WTC11 (cell line): ENCODE measurements around the gene SPOCD1. TPM values are rescaled to one million over a fixed set of nuclear protein-coding genes. Genes with fewer than 3 reads are reported as not detected.

Experiments used
- ATAC-seq: fragments of 200-7000 bp; cut with Tn5 transposase; 2 replicates; pipeline ENCODE4 v1.10.0; 2021; ENCODE audit warnings: mild to moderate bottlenecking, moderate library complexity
- CTCF ChIA-PET: fragments of 300-600 bp; sonication (Branson Sonifier 250); formaldehyde crosslinking; loops from one replicate; lab custom pipeline; 2021; ENCODE audit warnings: antibody characterized with exemption; lab: Charles Lee
- POLR2A ChIA-PET: fragments of 350-600 bp; sonication (Branson Sonifier 250); formaldehyde crosslinking; loops from one replicate; lab custom pipeline; 2021; ENCODE audit warnings: antibody characterized with exemption; lab: Charles Lee
- DNase-seq: peaks from one replicate; pipeline ENCODE4 v3.0.0; 2021; ENCODE audit warnings: low spot score
- H3K27ac Mint-ChIP-seq: 2 replicates; pipeline ENCODE4 v1.8.0; 2021; ENCODE audit warnings: mixed read lengths
- H3K27me3 Mint-ChIP-seq: 2 replicates; pipeline ENCODE4 v1.8.0; 2021; ENCODE audit warnings: low read depth, mild to moderate bottlenecking, moderate library complexity, mixed read lengths
- H3K36me3 Mint-ChIP-seq: 2 replicates; pipeline ENCODE4 v1.8.0; 2021; ENCODE audit warnings: mixed read lengths
- H3K4me1 Mint-ChIP-seq: 2 replicates; pipeline ENCODE4 v1.8.0; 2022; ENCODE audit warnings: mixed read lengths
- H3K4me3 Mint-ChIP-seq: 2 replicates; pipeline ENCODE4 v1.8.0; 2021; ENCODE audit warnings: mild to moderate bottlenecking, moderate library complexity, mixed read lengths
- H3K9me3 Mint-ChIP-seq: 2 replicates; pipeline ENCODE4 v1.8.0; 2021; ENCODE audit warnings: mixed read lengths
- CREM ChIP-seq: sonication (generic); formaldehyde crosslinking; IDR thresholded peaks from 2 replicates; pipeline ENCODE4 v1.8.1; 2022; ENCODE audit warnings: mild to moderate bottlenecking, missing genetic modification reagents, moderate library complexity
- E2F1 ChIP-seq: sonication (generic); formaldehyde crosslinking; IDR thresholded peaks from 2 replicates; pipeline ENCODE4 v1.8.0; 2022; ENCODE audit warnings: mild to moderate bottlenecking, missing genetic modification reagents
- ETV6 ChIP-seq: sonication (generic); formaldehyde crosslinking; IDR thresholded peaks from 2 replicates; pipeline ENCODE4 v1.8.1; 2022; ENCODE audit warnings: mild to moderate bottlenecking, missing genetic modification reagents
- JAZF1 ChIP-seq: fragments of 250-450 bp; sonication (Bioruptor Pico); IDR thresholded peaks from 2 replicates; pipeline ENCODE4 v1.9.0; 2021; ENCODE audit warnings: moderate library complexity, mild to moderate bottlenecking, inconsistent platforms
- JUN ChIP-seq: sonication (generic); formaldehyde crosslinking; IDR thresholded peaks from 2 replicates; pipeline ENCODE4 v1.8.0; 2023; ENCODE audit warnings: mild to moderate bottlenecking, missing genetic modification reagents
- MLX ChIP-seq: sonication (generic); formaldehyde crosslinking; IDR thresholded peaks from 2 replicates; pipeline ENCODE4 v1.8.1; 2023; ENCODE audit warnings: mild to moderate bottlenecking, missing genetic modification reagents, moderate library complexity
- MYBL2 ChIP-seq: sonication (generic); formaldehyde crosslinking; IDR thresholded peaks from 2 replicates; pipeline ENCODE4 v1.8.1; 2023; ENCODE audit warnings: mild to moderate bottlenecking, moderate library complexity, missing genetic modification reagents
- NR3C1 ChIP-seq: sonication (generic); formaldehyde crosslinking; conservative IDR thresholded peaks from 2 replicates; pipeline ENCODE4 v1.8.1; 2023; ENCODE audit warnings: low read depth, mild to moderate bottlenecking, missing genetic modification reagents
- PRDM15 ChIP-seq: sonication (generic); formaldehyde crosslinking; IDR thresholded peaks from 2 replicates; pipeline ENCODE4 v1.8.0; 2022; ENCODE audit warnings: missing genetic modification reagents
- TEAD4 ChIP-seq: sonication (generic); formaldehyde crosslinking; IDR thresholded peaks from 2 replicates; pipeline ENCODE4 v1.8.0; 2022; ENCODE audit warnings: mild to moderate bottlenecking, missing genetic modification reagents
- USF1 ChIP-seq: sonication (generic); formaldehyde crosslinking; IDR thresholded peaks from 2 replicates; pipeline ENCODE4 v1.8.0; 2022; ENCODE audit warnings: mild to moderate bottlenecking, missing genetic modification reagents
- ZBTB43 ChIP-seq: sonication (generic); formaldehyde crosslinking; IDR thresholded peaks from 2 replicates; pipeline ENCODE4 v1.8.1; 2023; ENCODE audit warnings: mild to moderate bottlenecking, missing genetic modification reagents
- ZNF425 ChIP-seq: fragments of 250-450 bp; sonication (Bioruptor Pico); conservative IDR thresholded peaks from 2 replicates; pipeline ENCODE4 v1.9.0; 2021; ENCODE audit warnings: mild to moderate bottlenecking
- total RNA-seq: library from RNA; stranded (reverse); gene quantifications from 3 replicates; pipeline ENCODE4 v1.2.3, GENCODE V29; 2021

Gene SPOCD1
- total RNA-seq, 1 experiment from 2014 or later = 3.0 TPM

GRCh38 chr1:31746687-31747086 is 69.1 kb downstream of the SPOCD1 start (continued):
- no peak for TF ChIP-seq PRDM15 (CRISPR knock-in tag)
- TF ChIP-seq JAZF1 (CRISPR knock-in tag) = no peak
- TF ChIP-seq NR3C1 (CRISPR knock-in tag) = no peak
- TF ChIP-seq, all 79 proteins: peak for 0

- Mint-ChIP-seq H3K4me3 (no peak overlapping the region), H3K9me3 (no peaks in the 10 kb centered on the region), H3K36me3 (no peaks in the 10 kb centered on the region), H3K4me1 (peaks cover 45% of the 10 kb centered on the region), H3K27ac (peak overlapping the region; percentile 66; the same call in 1 of the 2 replicates), H3K27me3 (no peaks in the 10 kb centered on the region; the same call in 1 of the 2 replicates)
- ATAC-seq (no peak), DNase-seq (no peak)
- ChIA-PET CTCF (interaction anchor here (0.8 to 14.7 kb wide), 37 partner anchors 9 to 218 kb away, joined by 3 to 179 read pairs (median 6); partner anchors contain the start of genes ADGRB2, COL16A1, PEF1 and SPOCD1), POLR2A (interaction anchor here (0.7 to 1.3 kb wide), 4 partner anchors 14 to 87 kb away, joined by 3 to 4 read pairs (median 4); no protein-coding TSS in a partner anchor)
- TF ChIP-seq E2F1 (no peak), MLX (CRISPR knock-in tag) (no peak), TEAD4 (no peak), CREM (CRISPR knock-in tag) (no peak), JAZF1 (CRISPR knock-in tag) (no peak), USF1 (CRISPR knock-in tag) (no peak), ETV6 (CRISPR knock-in tag) (no peak), ZBTB43 (CRISPR knock-in tag) (no peak), MYBL2 (CRISPR knock-in tag) (no peak), ZNF425 (no peak), JUN (CRISPR knock-in tag) (no peak)
These were observed 69.7 kb downstream of the SPOCD1 start for GRCh38 chr1:31745946-31746670.
